Loucy (cell line): ENCODE data around the gene SPI1.

Experiments used
- EZH2phosphoT487 ChIP-seq: fragments of 200-600 bp; IDR thresholded peaks from 2 replicates; pipeline ENCODE4 v1.6.1; 2018; ENCODE audit warnings: antibody characterized with exemption, mild to moderate bottlenecking, moderate library complexity, borderline replicate concordance
- TF ChIP-seq, protein P1 (sequence below): fragments of 200-600 bp; sonication (generic); conservative IDR thresholded peaks from 2 replicates; pipeline ENCODE4 v1.5.1; 2014; ENCODE audit warnings: mild to moderate bottlenecking, antibody characterized with exemption, low read length

DNA sequence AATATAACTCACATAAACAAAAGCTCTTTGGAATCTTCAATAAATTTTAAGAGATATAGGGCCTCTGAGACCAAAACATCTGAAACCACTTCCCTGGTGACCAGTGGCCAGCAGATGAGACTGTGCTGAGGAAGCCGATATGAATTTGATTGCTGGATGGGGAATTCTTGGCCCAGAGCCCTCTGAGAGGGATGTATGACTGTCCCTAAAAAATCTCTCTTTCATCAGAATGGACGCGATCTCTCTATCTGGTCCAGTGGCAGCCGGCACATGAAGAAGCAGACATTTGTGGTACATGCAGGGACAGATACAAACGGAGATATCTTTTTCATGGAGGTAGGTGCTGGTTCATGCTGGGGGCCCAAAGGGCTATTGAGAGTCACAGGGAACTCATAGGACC is 63.4 kb downstream of the SPI1 start:
- TF ChIP-seq, protein P1, sequence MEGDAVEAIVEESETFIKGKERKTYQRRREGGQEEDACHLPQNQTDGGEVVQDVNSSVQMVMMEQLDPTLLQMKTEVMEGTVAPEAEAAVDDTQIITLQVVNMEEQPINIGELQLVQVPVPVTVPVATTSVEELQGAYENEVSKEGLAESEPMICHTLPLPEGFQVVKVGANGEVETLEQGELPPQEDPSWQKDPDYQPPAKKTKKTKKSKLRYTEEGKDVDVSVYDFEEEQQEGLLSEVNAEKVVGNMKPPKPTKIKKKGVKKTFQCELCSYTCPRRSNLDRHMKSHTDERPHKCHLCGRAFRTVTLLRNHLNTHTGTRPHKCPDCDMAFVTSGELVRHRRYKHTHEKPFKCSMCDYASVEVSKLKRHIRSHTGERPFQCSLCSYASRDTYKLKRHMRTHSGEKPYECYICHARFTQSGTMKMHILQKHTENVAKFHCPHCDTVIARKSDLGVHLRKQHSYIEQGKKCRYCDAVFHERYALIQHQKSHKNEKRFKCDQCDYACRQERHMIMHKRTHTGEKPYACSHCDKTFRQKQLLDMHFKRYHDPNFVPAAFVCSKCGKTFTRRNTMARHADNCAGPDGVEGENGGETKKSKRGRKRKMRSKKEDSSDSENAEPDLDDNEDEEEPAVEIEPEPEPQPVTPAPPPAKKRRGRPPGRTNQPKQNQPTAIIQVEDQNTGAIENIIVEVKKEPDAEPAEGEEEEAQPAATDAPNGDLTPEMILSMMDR, result no peak
- no peak for TF ChIP-seq EZH2phosphoT487
